ENCODE data around the gene INPP5D. TPM values are rescaled to one million over a fixed set of nuclear protein-coding genes. Genes with fewer than 3 reads are reported as not detected.
"Not testable (repeated sequence)": the region's sequence is repeated elsewhere in the genome, so short reads cannot be mapped to it uniquely, and the experiment has no call there.

The INPP5D gene
- 7.6 TPM for total RNA-seq

- DNase-seq, result no peak
Measured at GRCh38 chr2:233059797-233060500, at the start of gene INPP5D. Gene INPP5D, plus strand, starts transcription at chr2:233060342. Its CDS starts 137 bp downstream, at chr2:233060479.

DNA sequence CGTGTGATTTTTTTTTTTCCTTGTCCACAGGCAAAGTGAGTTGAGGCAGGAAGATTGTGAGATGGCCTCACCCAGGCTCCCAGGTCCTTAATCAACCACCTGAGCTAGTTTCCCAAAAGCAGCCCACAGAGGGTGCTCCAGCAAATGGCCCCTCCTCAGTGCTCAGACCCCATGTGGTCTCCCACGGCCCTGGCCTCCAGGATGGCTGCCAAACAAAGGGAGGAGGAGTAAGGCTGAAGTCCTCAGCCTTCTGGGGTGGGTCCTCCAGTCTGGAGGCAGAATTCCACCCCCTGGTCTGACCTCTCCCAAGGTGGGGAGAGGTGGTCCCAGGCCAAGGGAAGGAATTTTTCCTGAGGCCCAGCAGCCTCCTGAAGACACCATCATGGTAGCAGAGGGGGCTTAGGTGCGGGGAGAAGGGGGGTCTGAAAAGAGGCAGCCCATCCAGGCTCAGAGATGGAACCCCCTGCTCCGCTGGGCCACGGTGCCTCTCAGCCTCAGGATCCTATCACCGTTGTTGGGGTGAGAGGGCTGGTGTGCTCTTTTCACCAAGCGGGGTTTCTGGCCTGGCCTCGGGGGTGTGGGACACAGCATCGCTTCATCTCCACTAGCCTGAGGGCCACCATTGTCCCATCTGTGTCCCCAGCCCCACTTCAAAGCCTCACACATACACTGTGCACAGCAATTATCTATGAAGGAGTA, 49.4 kb upstream of the INPP5D start:
- no peak for DNase-seq

- no peak for DNase-seq
Measured at GRCh38 chr2:233011268-233011650, 48.9 kb upstream of the INPP5D start.

GRCh38 chr2:233011702-233012131, 48.4 kb upstream of the INPP5D start:
- DNase-seq, result no peak

DNA sequence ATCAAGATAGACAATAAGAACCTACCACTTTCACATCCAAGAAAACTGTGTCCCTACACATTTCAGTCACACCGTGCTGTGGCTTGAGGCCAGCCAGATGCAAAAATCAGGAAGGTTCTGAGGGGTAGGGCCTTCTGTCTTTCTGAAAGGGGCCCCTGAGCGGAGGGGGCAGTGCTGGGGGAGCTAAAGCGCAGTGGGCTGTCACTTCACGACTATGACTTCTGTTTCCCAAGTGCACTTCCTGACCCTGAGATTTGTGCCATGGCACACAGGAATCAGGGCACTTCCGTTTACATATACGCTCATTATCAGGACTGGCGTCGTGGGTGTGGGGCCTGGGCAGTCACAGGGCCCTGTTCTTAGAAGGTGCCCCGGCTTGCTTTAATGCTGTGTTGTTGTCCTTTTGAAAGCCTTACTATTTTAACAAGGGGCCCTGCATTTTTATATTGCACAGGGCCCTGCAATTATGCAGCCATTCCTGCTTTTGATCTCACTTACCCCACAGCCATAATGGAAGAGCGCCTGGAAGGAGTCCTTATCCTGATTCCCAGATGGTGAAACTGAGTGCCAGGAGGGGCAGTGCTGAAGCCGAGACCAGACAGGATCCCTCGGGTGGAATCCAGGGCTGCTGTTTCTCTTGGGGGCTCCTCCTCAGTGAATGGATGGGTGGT, 47.7 kb upstream of the INPP5D start:
- DNase-seq, result no peak

GRCh38 chr2:233013027-233013461, 47.1 kb upstream of the INPP5D start, which contains the start of gene NGEF:
Gene NGEF, minus strand, starts transcription at chr2:233013256. Its CDS starts 38,366 bp downstream, at chr2:232974890.
- DNase-seq, result no peak

- DNase-seq, result no peak
Measured at GRCh38 chr2:233013650-233014049, 46.5 kb upstream of the INPP5D start.

- DNase-seq, result no peak
Measured at GRCh38 chr2:233015019-233015645, 45.0 kb upstream of the INPP5D start.

DNA sequence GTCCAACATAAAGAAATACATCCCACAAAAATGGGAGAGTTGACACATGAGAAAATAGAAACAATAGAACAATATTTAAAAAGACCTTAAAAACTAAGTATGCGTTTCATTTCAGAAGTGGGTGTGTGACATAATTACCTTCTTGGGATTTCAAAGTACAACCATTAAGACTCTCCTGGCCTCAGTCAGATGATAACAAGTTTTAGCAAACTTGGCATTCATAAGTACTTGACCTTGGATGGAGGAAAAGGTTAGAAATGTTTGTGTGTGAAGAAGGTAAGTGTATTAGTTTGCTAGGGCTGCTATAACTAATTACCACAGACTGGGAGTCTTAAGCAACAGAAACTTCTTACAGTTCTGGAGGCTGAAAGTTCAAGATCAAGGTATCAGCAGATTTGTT, 42.2 kb upstream of the INPP5D start:
- DNase-seq, result no peak

- not testable (repeated sequence) for DNase-seq
Measured at GRCh38 chr2:233019610-233020009, 40.5 kb upstream of the INPP5D start.

- DNase-seq, result no peak
Measured at GRCh38 chr2:233020454-233020853, 39.7 kb upstream of the INPP5D start.

GRCh38 chr2:233021771-233022170, 38.4 kb upstream of the INPP5D start:
- DNase-seq, result no peak

DNA sequence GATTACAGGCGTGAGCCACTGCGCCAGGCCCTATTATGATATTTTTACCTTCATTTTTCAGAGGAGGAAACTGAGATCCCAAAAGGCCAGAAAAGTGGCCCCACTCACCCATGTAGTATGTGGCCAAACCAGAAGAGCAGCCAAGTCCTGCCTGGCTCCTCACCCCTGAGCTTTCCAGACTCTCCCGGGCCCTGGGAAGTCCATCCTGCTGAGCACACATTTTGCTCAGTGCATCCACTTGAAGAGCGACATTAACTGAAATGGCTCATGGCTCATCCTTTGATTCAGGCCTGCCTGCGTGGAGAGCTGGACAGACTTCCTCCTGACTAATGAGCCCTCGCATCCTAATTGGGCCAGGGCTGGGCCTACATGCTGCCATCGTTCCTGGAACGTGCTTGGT, 37.6 kb upstream of the INPP5D start:
- no peak for DNase-seq

DNA sequence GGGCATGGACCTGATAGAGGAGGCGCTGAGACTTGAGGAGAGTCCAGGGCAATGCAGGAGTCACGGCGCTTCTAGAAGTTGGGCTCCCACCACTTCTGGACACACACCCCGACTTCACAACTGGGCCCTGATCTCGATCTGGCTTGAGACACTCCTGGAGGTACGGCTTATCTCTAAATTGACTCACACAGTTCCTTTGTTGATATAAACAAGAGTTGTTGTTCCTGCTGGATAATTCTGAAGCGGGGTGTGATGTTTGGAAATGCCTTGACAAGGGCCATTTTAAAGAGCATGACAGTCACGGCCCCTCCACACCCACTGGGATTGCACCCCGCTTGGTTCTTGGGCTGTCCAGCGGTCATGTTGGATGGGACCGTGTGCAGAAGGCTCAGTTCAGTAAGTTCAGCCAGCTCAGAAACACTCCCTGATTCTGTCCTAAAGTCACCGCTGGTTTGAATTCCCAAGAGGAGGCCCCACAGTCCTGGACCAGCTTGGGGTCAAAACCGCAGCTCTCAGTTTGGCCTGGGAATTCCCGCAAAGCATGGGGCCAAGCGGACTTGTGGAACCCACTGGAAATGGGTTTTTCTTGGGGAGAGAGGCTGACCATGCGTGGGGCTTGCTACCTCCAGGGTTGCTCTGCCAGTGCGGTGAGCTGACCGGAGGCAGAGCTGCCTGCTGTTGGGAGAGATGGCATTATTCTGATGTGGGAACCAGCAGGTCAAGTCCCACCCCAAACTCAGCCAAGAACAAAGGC, 37.0 kb upstream of the INPP5D start:
- no peak for DNase-seq

GRCh38 chr2:233023761-233024410, 36.3 kb upstream of the INPP5D start:
- DNase-seq, result no peak

- no peak for DNase-seq
Measured at GRCh38 chr2:233025706-233026105, 34.4 kb upstream of the INPP5D start.

DNA sequence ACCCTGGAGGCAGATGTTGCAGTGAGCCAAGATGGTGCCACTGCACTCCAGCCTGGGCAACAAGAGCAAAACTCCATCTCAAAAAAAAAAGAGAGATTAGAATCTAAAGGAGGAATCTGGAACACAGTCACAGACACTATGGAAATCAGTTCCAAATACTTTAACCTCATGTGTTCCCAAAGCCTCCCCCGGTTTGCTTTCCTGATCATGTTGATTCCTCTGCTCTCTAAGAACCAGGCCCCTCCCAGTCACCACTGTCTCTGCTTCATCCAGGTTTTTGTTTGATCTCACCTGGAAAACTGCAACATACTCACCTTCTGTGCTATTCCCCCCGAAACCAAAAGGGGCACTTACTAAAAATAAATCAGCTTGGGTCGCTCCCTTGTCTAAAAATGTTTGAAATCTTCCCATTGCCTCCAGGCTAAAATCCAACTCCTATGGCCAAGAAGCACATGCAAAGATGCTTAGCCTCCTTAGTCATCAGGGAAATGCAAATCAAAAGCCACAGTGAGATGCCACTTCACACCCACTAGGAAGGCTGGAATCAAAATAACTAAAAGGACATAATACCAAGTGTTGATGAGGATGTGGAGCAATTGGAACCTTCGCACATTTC, 33.8 kb upstream of the INPP5D start:
- no peak for DNase-seq

GRCh38 chr2:233029321-233029720, 30.8 kb upstream of the INPP5D start:
- no peak for DNase-seq

GRCh38 chr2:233031556-233032500, 28.3 kb upstream of the INPP5D start:
- no peak for DNase-seq

All from skin of body (tissue), 2 donors.